ENCODE results near the gene PEX14. TPM values are rescaled to one million over a fixed set of nuclear protein-coding genes. Genes with fewer than 3 reads are reported as not detected.

PEX14 gene
- polyA plus RNA-seq, 1 donor from 2014 or later, result 13.5 TPM

- Histone ChIP-seq H3K9me3 (ENCODE audit: low read length) (no peaks in the 10 kb centered on the region), H3K9ac (ENCODE audit: low read length) (no peak overlapping the region), H3K79me2 (replicated peaks; ENCODE audit: insufficient read depth, low read length) (no peaks in the 10 kb centered on the region), H3K4me3 (ENCODE audit: low read length) (no peak overlapping the region), H3K27ac (ENCODE audit: low read length) (no peak overlapping the region), H4K20me1 (ENCODE audit: insufficient read depth) (no peaks in the 10 kb centered on the region), H3K9me2 (ENCODE audit: insufficient read depth, low read length) (no peaks in the 10 kb centered on the region), H3K4me2 (ENCODE audit: low read length) (no peak overlapping the region), H2AFZ (ENCODE audit: low read depth, low read length) (no peak overlapping the region), H3F3A (ENCODE audit: insufficient read depth, low read length, poor library complexity, severe bottlenecking) (no peaks in the 10 kb centered on the region), H3K36me3 (ENCODE audit: insufficient read depth, low read length) (no peaks in the 10 kb centered on the region), H3K27me3 (ENCODE audit: insufficient read depth, low read depth, low read length) (no peaks in the 10 kb centered on the region)
- TF ChIP-seq SMC3 (conservative IDR thresholded peaks at IDR 0.05; ENCODE audit: poor library complexity), result no peak
- TF ChIP-seq REST (IDR thresholded peaks at IDR 0.05; ENCODE audit: borderline replicate concordance), result no peak
- no peak for TF ChIP-seq CTCF (IDR thresholded peaks at IDR 0.05; ENCODE audit: poor library complexity, severe bottlenecking)
- TF ChIP-seq RAD21 (conservative IDR thresholded peaks at IDR 0.05), result no peak
- no peak for TF ChIP-seq EZH2 (IDR thresholded peaks at IDR 0.05; ENCODE audit: borderline replicate concordance, insufficient read depth, low read length, poor library complexity, severe bottlenecking)
- no peak for TF ChIP-seq MXI1 (conservative IDR thresholded peaks at IDR 0.05; ENCODE audit: poor library complexity, severe bottlenecking)
- no peak for TF ChIP-seq EP300 (conservative IDR thresholded peaks at IDR 0.05; ENCODE audit: poor library complexity, severe bottlenecking)
- TF ChIP-seq TAF1 (IDR thresholded peaks at IDR 0.05; ENCODE audit: low read depth), result no peak
- TF ChIP-seq POLR2AphosphoS5 (IDR thresholded peaks at IDR 0.05), result no peak
Measured at GRCh38 chr1:10608690-10609089, 133.9 kb downstream of the PEX14 start.

- H3K9ac ChIP-seq (ENCODE audit: low read length), result no peak overlapping the region
- H3F3A ChIP-seq (ENCODE audit: insufficient read depth, low read length, poor library complexity, severe bottlenecking), result no peaks in the 10 kb centered on the region
- H3K9me2 ChIP-seq (ENCODE audit: insufficient read depth, low read length), result no peaks in the 10 kb centered on the region
- no peak overlapping the region for H2AFZ ChIP-seq (ENCODE audit: low read depth, low read length)
- H3K79me2 ChIP-seq (replicated peaks; ENCODE audit: insufficient read depth, low read length), result no peaks in the 10 kb centered on the region
- no peak overlapping the region for H3K4me2 ChIP-seq (ENCODE audit: low read length)
- no peak overlapping the region for H3K4me3 ChIP-seq (ENCODE audit: low read length)
- TF ChIP-seq EZH2 (IDR thresholded peaks at IDR 0.05; ENCODE audit: borderline replicate concordance, insufficient read depth, low read length, poor library complexity, severe bottlenecking) (no peak), CTCF (IDR thresholded peaks at IDR 0.05; ENCODE audit: poor library complexity, severe bottlenecking) (no peak), EP300 (conservative IDR thresholded peaks at IDR 0.05; ENCODE audit: poor library complexity, severe bottlenecking) (no peak), TAF1 (IDR thresholded peaks at IDR 0.05; ENCODE audit: low read depth) (no peak), SMC3 (conservative IDR thresholded peaks at IDR 0.05; ENCODE audit: poor library complexity) (no peak)
- H3K27ac ChIP-seq (ENCODE audit: low read length), result no peak overlapping the region
- H3K9me3 ChIP-seq (ENCODE audit: low read length), result no peaks in the 10 kb centered on the region
- no peaks in the 10 kb centered on the region for H3K36me3 ChIP-seq (ENCODE audit: insufficient read depth, low read length)
- no peaks in the 10 kb centered on the region for H4K20me1 ChIP-seq (ENCODE audit: insufficient read depth)
- no peaks in the 10 kb centered on the region for H3K27me3 ChIP-seq (ENCODE audit: insufficient read depth, low read depth, low read length)
Measured at GRCh38 chr1:10610901-10611600, 136.3 kb downstream of the PEX14 start.
